22Rv1 (cell line): ENCODE measurements around the gene TPT1.
"Not testable (repeated sequence)": the region's sequence is repeated elsewhere in the genome, so short reads cannot be mapped to it uniquely, and the experiment has no call there.

Experiments used
- H3K27ac ChIP-seq: fragments of 450-650 bp; 2 replicates; pipeline ENCODE4 v1.5.1; 2017
- ZFX ChIP-seq: fragments of 450-650 bp; IDR thresholded peaks from 2 replicates; pipeline ENCODE4 v1.6.1; 2017; ENCODE audit warnings: antibody characterized with exemption, borderline replicate concordance
- TF ChIP-seq, protein P1 (sequence below): fragments of 450-650 bp; IDR thresholded peaks from 2 replicates; pipeline ENCODE4 v1.5.1; 2017; ENCODE audit warnings: mild to moderate bottlenecking

TPT1 gene

DNA sequence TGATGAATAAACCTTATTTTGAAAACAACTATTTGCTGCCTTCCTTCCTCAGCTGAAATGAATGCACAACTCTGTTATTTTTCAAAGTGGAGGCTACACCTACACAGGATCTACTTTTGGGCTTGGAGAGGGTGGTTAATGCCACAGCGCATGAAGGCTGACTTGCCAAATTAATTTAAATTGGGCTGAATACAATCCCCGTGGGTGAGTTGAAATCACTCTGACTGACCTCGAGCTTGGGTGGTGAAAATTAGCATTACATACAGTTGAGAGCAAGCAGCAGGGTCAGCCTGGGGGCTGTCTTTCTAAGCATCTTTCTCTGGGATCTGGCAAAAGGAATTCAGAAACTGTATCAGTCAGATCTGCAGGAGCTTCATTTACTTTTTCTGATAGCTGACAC lies 38.5 kb downstream of the TPT1 start:
- no peak overlapping the region for H3K27ac ChIP-seq
- no peak for TF ChIP-seq ZFX
- TF ChIP-seq, protein P1, sequence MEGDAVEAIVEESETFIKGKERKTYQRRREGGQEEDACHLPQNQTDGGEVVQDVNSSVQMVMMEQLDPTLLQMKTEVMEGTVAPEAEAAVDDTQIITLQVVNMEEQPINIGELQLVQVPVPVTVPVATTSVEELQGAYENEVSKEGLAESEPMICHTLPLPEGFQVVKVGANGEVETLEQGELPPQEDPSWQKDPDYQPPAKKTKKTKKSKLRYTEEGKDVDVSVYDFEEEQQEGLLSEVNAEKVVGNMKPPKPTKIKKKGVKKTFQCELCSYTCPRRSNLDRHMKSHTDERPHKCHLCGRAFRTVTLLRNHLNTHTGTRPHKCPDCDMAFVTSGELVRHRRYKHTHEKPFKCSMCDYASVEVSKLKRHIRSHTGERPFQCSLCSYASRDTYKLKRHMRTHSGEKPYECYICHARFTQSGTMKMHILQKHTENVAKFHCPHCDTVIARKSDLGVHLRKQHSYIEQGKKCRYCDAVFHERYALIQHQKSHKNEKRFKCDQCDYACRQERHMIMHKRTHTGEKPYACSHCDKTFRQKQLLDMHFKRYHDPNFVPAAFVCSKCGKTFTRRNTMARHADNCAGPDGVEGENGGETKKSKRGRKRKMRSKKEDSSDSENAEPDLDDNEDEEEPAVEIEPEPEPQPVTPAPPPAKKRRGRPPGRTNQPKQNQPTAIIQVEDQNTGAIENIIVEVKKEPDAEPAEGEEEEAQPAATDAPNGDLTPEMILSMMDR: no peak

DNA sequence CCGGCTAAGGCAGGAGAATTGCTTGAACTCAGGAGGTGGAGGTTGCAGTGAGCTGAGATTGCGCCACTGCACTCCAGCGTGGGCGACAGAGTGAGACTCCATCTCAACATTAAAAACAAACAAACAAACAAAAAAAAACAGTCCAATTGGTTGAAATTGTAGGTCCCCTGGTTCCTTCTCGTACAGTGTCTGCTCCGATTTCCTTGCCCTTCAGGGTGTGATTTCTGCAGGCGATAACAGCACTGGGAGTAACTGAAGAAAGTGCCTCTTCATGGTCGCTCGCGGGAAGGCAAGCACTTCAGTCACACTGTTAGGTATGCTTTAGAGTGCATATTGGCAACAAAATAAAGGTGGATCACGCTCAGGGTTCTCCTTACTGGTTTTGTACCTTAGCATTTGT lies 39.7 kb downstream of the TPT1 start:
- H3K27ac ChIP-seq: no peak overlapping the region
- TF ChIP-seq, protein P1: no peak
- TF ChIP-seq ZFX: no peak

DNA sequence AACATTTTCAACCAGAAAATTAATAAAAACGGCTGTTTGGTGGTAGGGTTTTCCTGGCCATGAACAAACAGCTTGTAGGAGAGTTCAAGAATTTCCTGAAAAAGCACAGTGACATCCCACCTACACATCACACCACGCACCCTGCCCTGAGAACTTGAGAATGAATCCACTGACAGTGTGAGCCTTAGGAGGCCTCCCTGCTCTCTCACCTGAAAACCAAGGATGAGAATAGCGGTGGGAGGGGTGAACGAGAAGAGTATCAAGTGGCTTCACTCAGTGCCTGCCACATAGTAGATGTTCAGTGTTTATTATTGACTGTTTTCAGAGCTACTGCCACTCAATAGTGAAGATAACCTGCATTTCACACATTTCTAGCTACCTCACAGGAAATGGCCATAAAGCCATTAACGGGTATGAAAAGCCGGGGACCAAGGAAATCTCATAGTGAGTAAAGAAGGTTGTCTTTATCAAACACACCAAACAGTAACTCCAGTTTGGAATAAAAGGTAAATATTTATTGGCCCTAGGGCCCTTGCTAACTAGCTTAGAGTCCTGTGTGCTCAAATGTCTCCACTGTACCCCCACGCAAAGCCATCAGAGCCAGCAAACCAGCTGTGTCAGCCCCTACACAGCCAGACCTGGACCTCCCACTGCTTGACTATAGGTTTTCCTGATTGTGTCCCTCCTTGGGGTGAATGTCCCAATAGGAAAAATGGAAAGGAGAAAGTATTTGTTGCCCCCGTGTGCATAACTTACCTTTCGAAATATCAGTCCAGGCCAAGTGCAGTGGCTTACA lies 40.6 kb downstream of the TPT1 start:
- no peak overlapping the region for H3K27ac ChIP-seq
- TF ChIP-seq ZFX: no peak
- TF ChIP-seq, protein P1: no peak

DNA sequence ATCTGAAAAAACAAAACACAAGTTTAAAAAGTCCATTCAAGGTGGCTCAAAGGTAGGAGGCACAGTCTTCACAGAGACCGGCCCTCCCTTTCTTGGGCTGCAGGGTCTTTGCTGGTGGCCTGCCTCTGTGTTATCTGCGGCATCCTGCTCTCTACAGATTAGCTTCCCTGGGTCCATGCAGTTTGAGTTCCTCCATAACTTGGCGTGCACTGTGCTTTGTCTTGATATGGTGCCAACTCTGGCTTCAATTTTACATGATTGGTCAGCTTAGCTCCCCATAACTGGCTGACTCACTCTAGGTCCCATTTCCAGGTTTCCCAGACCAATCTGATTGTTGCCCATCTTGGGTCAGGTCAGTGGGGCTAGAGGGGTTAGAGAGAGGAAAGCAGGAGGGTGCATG lies 41.8 kb downstream of the TPT1 start:
- TF ChIP-seq ZFX: no peak
- TF ChIP-seq, protein P1: no peak
- H3K27ac ChIP-seq: no peak overlapping the region

DNA sequence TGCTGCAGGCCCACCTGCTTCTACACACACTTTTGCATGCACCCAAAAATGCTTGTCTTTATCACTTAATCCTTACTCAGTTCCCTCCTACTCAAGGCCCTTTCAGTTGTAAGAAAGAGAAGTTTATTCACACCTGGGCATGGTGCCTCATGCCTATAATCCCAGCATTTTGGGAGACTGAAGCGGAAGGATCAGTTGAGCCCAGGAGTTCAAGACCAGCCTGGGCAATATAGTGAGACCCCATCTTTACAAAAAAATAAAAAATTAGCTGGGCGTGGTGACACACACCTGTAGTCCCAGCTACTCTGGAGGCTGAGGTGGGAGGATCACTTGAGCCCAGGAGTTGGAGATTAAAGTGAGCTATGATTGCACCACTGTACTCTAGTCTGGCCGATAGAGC lies 42.4 kb downstream of the TPT1 start:
- H3K27ac ChIP-seq: not testable (repeated sequence)

DNA sequence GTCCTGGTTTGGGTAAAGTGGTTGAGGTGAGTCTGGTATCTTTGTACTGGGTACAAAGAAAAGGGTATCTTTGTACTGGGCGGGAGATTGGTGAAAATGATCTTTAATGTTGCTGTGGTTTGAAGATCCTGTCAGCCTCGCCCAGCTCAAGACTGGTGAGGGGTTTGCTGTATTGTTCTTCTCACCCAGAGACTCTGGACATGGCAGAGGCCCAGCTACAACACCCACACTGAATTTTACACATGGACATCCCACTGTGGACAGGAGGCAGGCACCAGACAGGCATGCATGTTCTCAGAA lies 42.8 kb downstream of the TPT1 start:
- TF ChIP-seq, protein P1: no peak
- H3K27ac ChIP-seq: no peak overlapping the region

DNA sequence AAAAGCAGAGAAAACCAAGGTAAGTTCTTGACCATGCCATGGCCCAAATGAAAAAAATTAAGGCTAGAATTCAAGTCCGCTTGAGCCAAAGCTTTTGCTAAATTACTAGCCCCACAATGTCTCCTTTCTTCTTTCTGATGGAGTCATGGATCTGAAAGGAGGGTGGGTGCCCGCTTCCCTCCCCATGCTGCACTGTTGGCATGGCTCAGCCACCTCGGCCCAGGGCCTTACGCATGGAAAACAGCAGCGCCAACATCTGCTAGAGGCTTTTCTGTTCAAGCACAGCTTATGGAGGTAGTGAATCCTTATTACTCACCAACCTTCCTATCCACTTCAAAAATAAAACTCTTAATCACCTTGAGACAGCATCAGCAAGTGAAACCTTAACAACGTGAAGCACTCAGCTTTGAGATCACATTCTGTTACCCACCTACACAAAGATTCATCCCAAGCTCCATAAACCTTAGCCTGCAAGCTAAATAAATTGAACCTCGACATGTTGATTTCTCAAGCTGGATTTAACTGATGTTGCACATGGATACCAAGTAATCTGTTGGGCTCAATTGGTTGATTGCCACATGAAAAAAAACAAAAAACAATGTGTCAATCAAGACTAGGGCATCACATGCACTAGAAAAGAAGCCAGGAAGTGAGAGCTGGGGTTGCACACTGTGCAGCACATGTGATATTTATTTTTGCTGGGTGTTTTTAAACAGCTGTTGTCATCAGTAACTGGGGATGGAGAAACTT lies 43.4 kb downstream of the TPT1 start:
- H3K27ac ChIP-seq: no peak overlapping the region
- no peak for TF ChIP-seq ZFX
- TF ChIP-seq, protein P1: no peak
